ENCODE data around the gene BIVM.

BIVM gene

DNA sequence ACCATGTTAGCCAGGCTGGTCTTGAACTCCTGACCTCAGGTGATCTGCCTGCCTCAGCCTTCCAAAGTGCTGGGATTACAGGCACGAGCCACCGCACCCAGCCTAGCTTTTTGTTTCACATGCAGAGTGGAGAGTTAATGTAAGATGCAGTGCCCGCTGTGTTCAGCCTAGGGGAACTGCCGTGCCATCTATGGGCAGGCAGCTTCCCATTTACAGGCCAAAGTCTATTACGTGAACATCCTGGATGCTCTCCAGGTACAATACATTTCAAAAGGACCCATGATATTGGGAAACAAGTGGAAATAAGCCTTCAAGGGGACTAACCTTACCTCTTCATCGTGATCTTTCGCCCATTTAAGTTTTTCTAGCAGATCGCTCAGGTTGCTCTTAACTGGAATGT, 10.2 kb upstream of the BIVM start:
- DNase-seq (ENCODE audit: low read depth, low spot score): no peak

- no peak for DNase-seq (ENCODE audit: low read depth, low spot score)
Measured at GRCh38 chr13:102792396-102792795, 6.5 kb upstream of the BIVM start.

GRCh38 chr13:102793611-102794355, 5.1 kb upstream of the BIVM start:
- no peak for DNase-seq (ENCODE audit: low read depth, low spot score)

DNA sequence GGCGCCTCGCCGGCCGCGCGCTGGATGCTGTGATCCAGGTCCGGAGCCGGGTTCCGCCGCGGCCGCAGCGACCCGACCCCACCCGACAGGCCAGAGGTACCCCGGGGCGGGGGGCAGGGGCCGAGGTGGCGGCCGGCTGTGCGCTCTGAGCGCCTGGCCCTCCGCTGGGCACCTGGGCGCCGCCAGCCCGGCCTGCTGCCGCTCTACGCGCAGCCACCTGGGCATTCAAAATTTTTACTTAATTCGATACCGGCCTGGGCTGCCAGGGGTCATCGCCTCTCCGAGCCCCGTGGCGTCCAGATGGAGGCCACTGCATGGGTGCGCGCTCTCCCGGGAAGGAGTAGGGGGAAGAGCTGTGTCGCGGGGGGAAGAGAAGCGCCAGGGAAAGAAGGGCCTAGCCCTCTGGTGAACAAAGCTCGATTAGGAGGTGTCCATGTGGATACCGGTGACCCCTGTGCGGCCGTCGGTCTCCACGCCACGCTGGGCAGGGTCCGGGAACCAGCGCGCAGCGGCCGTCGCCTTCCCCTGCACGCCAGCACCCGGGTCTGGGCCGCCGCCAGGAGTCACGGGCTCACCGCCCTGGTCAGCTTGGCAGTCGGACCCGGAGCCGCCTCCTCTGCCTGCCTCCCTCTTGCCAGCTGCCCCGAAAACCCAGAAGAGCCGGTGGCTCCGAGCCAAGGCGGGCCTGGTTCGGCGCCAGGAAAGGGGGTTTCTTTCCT, 666 bp downstream of the BIVM start:
- DNase-seq (ENCODE audit: low read depth, low spot score): no peak

- DNase-seq (ENCODE audit: low read depth, low spot score): peak; percentile 64
Measured at GRCh38 chr13:102800145-102801041, 1.5 kb downstream of the BIVM start.

DNA sequence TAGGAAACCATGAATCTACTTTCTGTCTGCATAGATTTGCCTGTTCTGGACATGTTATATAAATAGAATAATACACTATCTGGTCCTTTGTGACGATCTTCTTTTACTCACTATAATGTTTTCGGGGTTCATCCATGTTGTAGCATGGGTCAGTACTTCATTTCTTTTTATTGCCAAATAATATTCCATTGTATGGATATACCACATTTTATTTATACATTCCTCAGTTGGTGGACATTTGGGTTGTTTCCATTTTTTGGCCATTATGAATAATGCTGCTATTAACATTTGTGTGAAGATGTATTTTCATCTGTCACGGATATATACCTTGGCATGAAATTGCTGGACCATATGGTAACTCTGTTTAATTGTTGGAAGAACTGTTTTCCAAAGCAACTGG, 6.8 kb downstream of the BIVM start:
- no peak for DNase-seq (ENCODE audit: low read depth, low spot score)

DNA sequence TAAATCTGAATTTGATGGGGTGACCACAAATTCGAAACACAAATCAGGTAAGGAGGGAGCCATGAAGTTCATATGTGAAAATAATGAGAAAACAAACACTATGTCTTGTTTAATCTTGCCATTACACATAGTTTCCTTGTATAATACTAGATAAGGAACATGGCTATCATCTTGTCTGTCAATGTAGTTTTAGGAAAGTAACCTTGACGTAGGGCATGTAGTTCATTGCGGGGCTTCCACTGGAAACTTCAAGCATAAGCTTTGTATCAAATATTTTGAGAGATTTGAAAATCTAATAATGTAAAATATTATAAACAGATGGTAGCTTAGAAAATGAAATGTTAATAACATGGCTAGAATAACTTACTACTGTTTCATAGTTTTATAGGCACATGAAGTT, 8.8 kb downstream of the BIVM start:
- no peak for DNase-seq (ENCODE audit: low read depth, low spot score)

DNA sequence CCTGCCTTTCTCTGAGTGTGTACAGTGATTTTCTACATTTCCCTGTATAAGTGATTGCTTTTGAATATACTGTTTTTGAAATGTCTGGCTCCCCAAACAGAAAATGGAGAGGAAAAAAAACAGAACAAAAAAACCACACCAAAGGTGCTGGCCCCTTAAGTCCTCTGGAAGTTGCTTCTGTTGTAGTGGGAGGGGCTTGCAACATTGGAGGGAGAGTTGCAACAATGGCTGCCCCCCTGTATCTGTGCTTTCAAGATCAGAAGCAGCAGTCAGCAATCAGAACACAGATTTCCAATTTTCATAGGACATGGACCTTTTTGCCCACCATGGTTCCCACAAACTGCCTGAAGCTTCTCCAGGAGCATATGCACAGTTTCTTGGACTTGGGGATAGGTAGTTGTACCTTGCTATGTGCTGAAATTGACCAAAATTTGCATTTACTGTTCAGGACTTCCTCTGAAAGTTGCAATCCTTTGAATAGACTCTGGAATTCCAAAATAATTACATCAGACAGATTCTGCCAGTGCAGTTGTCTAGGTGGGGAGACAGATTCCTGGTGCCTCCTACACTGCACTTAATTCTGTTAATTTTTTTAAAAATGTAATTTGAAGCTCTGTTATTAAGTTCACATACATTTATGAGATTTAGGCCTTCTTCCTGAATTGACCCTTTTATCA, 13.8 kb downstream of the BIVM start:
- no peak for DNase-seq (ENCODE audit: low read depth, low spot score)

GRCh38 chr13:102814025-102814607, 15.2 kb downstream of the BIVM start:
- DNase-seq (ENCODE audit: low read depth, low spot score): no peak

DNA sequence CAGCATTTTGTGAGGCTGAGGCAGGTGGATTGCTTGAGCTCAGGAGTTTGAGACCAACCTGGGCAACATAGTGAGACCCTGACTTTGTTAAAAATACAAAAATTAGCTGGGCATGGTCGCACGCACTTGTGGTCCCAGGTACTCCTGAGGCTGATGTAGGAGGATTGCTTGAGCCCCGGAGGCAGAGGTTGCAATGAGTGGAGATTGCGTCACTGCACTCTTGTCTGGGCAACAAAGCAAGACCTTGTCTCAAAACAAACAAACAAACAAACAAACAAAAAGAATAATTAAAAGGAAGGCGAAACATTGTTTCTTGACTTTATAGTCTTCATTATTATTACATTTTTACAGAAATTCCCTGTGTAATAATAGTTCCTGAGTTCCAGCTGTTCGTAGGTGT, 15.9 kb downstream of the BIVM start:
- DNase-seq (ENCODE audit: low read depth, low spot score): no peak

DNA sequence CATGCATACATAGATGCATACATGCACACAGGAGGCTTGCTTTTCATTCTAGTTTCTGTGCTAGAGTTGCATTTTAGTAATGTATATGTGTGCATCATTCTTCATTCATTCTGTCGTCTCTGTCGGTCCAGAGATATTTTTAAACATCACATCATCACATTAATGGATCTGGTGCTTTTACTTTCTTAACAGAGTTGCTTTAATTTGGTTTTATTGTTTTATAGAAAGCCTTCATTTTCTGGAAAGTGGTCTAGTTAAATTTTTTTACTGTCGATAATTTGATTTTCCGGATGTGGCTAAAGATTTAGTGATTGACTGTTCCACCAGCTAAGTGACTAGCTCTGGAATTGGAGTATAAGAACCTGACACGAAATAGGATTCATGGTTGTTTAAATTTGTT, 16.9 kb downstream of the BIVM start:
- no peak for DNase-seq (ENCODE audit: low read depth, low spot score)

GRCh38 chr13:102816708-102817107, 17.8 kb downstream of the BIVM start:
- DNase-seq (ENCODE audit: low read depth, low spot score): no peak

DNA sequence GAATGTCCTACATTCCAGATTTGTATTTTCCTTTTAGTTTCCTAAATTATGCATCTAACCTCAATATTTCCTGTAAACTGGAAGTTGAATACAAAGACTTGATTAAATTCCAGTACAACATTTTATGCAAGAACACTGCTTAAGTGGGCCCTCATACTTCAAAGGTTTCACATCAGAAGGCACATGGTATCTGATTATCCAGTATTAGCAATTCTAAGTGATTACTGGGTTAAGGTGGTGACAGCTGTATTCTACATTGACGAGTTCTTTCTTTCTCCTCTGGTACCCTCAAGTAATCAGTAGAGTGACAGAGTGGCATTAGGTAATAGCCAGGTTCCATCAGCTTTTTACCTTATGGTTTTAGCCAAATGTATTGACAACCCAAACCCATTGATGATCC, 18.3 kb downstream of the BIVM start:
- DNase-seq (ENCODE audit: low read depth, low spot score): no peak

GRCh38 chr13:102817907-102818306, 19.0 kb downstream of the BIVM start:
- no peak for DNase-seq (ENCODE audit: low read depth, low spot score)

DNA sequence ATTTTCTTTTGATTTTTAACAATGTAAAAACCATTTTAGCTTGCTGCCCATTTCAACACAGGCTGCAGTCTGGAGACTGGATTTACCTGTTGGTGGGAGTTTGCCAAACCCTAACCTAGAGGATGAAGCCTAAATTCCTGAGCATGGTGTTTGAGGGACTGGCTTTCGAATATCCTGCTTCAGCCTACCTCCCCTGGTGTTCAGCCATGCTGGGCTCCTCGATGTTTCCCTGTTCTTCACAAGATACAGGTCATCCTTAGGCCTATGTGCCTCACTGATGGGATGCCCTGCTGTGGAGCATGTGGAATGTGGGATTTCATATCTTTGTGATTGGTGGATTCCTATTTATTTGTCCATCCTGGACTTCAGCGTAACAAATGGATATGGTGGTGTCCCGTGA, 26.5 kb downstream of the BIVM start:
- no peak for DNase-seq (ENCODE audit: low read depth, low spot score)

GRCh38 chr13:102825921-102826706, 27.2 kb downstream of the BIVM start:
- no peak for DNase-seq (ENCODE audit: low read depth, low spot score)

- DNase-seq (ENCODE audit: low read depth, low spot score): no peak
Measured at GRCh38 chr13:102830646-102831045, 31.7 kb downstream of the BIVM start.

- no peak for DNase-seq (ENCODE audit: low read depth, low spot score)
Measured at GRCh38 chr13:102836471-102836870, 37.6 kb downstream of the BIVM start.

GRCh38 chr13:102838273-102838672, 39.4 kb downstream of the BIVM start:
- DNase-seq (ENCODE audit: low read depth, low spot score): no peak

DNA sequence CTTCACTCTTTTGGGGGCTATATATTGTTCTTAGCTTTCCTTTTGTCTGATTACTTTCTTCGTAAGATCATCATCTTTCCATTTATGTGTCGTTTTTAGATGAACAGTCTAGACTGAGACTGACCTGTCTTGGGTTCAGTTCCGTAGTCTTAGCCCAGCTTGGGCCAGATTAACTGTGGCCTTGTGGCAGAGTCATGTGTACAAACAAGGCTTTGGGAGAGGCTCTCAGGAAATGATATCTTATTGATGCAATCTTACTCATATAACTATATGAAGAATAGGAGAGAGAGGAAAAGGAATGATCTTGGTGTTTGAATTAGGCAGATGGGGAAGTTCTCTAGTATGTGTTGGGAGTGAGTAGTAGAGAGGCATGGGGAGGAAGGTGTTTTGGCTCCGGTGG, 40.1 kb downstream of the BIVM start:
- DNase-seq (ENCODE audit: low read depth, low spot score): no peak

- no peak for DNase-seq (ENCODE audit: low read depth, low spot score)
Measured at GRCh38 chr13:102839462-102839861, 40.5 kb downstream of the BIVM start.

Data from activated CD4-positive, CD25-positive, alpha-beta regulatory T cell treated with anti-CD3 and anti-CD28 coated beads, Interleukin-2, amount 50 U/mL, for 16 hours (primary cell).